ENCODE measurements around the gene MSI2.

- no peak for TF ChIP-seq CTCF (conservative IDR thresholded peaks at IDR 0.05; ENCODE audit: low read length)
- TF ChIP-seq EZH2phosphoT487 (IDR thresholded peaks at IDR 0.05; ENCODE audit: borderline replicate concordance, low read depth, low read length) = no peak
These were observed 106.7 kb downstream of the MSI2 start for GRCh38 chr17:57362797-57363556.
